ENCODE results near the gene NSUN2.

GRCh38 chr5:6674421-6674820 lies 41.6 kb upstream of the NSUN2 start:
- TF ChIP-seq, protein P1, sequence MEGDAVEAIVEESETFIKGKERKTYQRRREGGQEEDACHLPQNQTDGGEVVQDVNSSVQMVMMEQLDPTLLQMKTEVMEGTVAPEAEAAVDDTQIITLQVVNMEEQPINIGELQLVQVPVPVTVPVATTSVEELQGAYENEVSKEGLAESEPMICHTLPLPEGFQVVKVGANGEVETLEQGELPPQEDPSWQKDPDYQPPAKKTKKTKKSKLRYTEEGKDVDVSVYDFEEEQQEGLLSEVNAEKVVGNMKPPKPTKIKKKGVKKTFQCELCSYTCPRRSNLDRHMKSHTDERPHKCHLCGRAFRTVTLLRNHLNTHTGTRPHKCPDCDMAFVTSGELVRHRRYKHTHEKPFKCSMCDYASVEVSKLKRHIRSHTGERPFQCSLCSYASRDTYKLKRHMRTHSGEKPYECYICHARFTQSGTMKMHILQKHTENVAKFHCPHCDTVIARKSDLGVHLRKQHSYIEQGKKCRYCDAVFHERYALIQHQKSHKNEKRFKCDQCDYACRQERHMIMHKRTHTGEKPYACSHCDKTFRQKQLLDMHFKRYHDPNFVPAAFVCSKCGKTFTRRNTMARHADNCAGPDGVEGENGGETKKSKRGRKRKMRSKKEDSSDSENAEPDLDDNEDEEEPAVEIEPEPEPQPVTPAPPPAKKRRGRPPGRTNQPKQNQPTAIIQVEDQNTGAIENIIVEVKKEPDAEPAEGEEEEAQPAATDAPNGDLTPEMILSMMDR (conservative IDR thresholded peaks at IDR 0.05) = no peak
- TF ChIP-seq EZH2 (IDR thresholded peaks at IDR 0.05; ENCODE audit: low read depth) = no peak
